Inflammatory macrophage treated with lipopolysaccharide for 4 hours (primary cell): Measurements from ENCODE around the gene TMC6.
"Not testable (repeated sequence)": the region's sequence is repeated elsewhere in the genome, so short reads cannot be mapped to it uniquely, and the experiment has no call there.

Experiments used
- DNase-seq: peaks from one replicate; pipeline ENCODE4 v3.0.0-alpha.2; 2020

Gene TMC6

GRCh38 chr17:78107976-78108725, 20.4 kb downstream of the TMC6 start:
- no peak for DNase-seq

- DNase-seq: no peak
Measured at GRCh38 chr17:78107457-78107856, 21.1 kb downstream of the TMC6 start.

- DNase-seq: no peak
Measured at GRCh38 chr17:78106211-78106610, 22.3 kb downstream of the TMC6 start.

DNA sequence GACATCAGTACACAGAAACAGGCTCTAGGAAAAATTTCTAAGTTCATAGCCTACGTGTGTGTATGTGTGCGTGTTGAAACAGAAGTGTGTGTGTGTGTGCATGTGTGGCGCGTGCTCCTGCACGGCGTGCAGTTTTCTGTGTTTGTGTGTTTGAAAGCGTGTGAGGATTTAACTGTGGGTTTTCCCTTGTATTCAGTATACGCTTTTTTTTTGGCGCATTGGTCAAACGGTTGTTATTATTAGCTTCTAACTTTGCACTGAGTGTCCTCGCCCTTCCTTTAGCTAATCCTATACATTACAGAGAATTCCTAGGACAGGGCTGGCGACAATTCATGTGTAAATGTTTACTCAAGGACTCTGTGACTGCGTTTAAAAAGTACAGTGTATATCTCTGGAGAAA, 23.0 kb downstream of the TMC6 start:
- no peak for DNase-seq

DNA sequence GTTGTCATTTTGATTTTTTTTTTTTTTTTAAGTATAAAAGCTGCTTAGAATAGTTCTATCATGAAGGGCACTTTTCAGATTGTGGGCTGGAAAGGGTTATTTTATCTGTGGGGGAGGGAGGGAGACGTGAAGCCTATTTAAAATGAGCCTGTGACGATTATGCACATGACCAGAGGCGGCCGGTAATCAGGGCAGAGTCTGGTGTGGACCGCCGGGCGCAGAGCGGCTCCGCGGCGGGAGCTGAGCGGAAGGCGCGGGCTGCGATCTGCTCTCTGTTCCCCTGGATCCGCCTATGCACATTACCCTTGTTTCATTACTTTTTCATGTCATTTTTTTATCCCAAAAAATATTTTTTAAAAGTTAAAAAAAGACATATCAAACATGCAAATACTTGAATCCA, 23.5 kb downstream of the TMC6 start:
- DNase-seq: no peak

- DNase-seq: no peak
Measured at GRCh38 chr17:78104540-78104941, 24.0 kb downstream of the TMC6 start.

GRCh38 chr17:78103311-78103710, 25.2 kb downstream of the TMC6 start:
- DNase-seq: no peak

GRCh38 chr17:78101542-78101941, 27.0 kb downstream of the TMC6 start:
- no peak for DNase-seq

- DNase-seq: peak; percentile 1
Measured at GRCh38 chr17:78101112-78101511, 27.4 kb downstream of the TMC6 start.

DNA sequence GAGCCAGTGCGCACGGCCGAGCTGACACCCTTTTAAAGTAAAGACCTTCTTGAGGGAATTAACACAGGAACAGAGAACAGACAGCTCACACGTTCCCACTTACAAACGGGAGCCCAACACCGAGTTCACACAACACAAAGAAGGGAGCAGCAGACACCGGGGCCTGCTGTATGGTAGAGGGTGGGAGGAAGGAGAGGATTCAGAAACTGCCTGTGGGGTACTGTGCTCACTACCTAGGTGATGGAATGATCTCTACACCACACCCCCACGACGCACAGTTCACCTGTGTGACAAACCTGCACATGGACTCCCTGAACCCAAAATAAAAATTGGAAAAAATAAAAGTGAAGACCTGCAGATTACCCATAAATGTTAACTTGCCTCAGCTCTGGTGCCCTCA, 32.5 kb downstream of the TMC6 start:
- no peak for DNase-seq

- no peak for DNase-seq
Measured at GRCh38 chr17:78095035-78095434, 33.5 kb downstream of the TMC6 start.

DNA sequence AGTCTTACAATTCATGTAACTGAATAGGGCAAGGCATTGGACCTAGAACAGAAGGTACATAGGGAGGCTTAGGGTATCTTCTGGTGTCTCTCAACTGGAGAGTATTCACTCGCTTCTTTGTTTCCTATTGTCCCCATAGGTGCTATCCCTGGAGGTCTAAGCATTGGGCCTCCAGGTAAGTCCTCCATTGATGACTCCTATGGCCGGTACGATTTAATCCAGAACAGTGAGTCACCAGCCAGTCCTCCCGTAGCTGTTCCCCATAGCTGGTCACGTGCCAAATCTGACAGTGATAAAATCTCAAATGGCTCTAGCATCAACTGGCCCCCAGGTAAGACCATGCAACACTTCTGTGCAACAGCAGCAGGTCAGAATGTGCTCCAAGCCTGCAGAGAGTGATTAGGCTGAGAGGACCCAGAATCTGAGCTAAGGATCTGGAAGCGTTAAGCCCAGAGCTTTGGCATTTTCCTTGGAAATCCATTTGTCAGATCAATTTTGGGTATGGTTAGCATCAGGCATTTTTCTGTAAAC, 35.7 kb downstream of the TMC6 start:
- no peak for DNase-seq

- DNase-seq: peak; percentile 78
Measured at GRCh38 chr17:78089576-78090281, 38.8 kb downstream of the TMC6 start.

- DNase-seq: peak; percentile 42
Measured at GRCh38 chr17:78088529-78088928, 40.0 kb downstream of the TMC6 start.

DNA sequence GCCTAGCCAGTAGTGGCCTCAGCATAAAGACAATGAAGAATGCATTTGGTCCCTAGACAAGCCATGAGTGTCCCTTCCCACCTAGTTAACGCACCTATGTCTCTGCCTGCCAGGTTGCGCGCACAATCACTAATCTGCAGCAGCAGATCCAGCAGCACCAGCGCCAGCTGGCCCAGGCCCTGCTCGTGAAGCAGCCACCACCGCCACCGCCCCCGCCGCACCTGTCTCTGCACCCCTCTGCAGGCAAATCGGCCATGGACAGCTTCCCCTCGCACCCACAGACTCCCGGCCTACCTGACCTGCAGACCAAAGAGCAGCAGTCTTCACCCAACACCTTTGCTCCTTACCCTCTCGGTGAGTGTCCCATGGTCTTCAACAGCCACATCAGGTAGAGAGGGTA, 41.8 kb downstream of the TMC6 start:
- no peak for DNase-seq

DNA sequence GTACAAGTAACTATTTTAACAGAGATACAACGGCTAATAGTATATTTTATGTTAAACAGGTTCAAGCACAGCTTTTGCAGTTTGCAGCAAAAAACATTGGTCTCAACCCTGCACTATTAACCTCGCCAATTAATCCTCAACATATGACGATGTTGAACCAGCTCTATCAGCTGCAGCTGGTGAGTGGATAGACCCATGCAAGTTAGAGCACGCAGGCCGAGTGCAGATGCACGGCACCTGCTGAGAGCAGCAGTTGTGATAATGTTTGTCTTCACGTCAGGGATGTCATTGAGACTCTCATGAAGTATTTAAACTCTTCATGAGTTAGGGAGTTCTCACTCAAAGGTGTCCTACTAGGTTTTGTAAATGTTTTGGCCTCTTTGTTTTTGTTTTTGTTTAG, 45.6 kb downstream of the TMC6 start:
- no peak for DNase-seq

- DNase-seq: peak; percentile 40
Measured at GRCh38 chr17:78082355-78082872, 46.1 kb downstream of the TMC6 start.

DNA sequence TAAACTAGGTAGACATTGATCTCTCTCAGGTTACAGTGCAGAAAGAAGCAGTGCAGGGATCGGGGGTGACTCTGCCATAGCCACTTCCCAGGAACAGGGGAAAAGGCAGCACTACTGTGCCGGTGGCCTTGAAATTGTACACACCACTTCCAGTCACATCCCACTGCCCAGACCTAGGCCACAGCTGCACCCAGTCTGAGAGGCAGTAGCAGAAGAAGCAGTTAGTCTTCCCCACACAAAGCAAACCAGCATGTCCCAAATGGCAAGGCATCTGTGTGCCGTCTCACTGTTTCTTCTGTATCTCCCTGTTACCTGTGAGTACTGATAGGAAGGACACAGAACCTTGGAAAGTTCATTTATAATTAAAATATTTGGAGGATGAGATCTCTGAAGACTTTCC, 47.0 kb downstream of the TMC6 start:
- DNase-seq: no peak

GRCh38 chr17:78079253-78079652, 49.3 kb downstream of the TMC6 start:
- no peak for DNase-seq

DNA sequence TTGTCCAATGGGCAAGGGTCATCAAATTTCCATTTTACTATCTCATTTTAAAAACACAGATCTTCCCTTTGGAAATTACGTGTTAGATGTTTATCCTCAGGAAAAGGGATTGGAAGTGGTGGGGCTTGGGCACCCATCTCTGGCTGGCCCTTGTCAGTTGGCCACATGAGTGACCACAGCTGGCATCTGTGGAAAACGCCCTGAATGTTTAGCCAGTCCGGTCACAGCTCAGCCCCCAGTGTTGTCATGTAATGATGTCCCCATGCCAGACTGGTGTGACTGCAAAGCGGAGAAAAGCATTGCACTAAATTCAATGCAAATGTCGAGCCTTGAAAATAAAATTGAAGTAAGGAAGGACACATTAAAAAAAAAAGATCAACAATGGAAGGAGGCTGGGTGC, 53.0 kb downstream of the TMC6 start:
- no peak for DNase-seq

- DNase-seq: no peak
Measured at GRCh38 chr17:78075011-78075410, 53.5 kb downstream of the TMC6 start.

- no peak for DNase-seq
Measured at GRCh38 chr17:78072961-78073360, 55.6 kb downstream of the TMC6 start.

- DNase-seq: no peak
Measured at GRCh38 chr17:78069695-78070094, 58.9 kb downstream of the TMC6 start.

GRCh38 chr17:78066976-78067375, 61.6 kb downstream of the TMC6 start:
- DNase-seq: not testable (repeated sequence)
